ENCODE results near the gene APOL2.
"Not testable (repeated sequence)": the region's sequence is repeated elsewhere in the genome, so short reads cannot be mapped to it uniquely, and the experiment has no call there.

APOL2 gene

GRCh38 chr22:36238373-36239149 is 766 bp downstream of the APOL2 start:
- peak in 1 of 2 donors; percentile 12 for DNase-seq

DNA sequence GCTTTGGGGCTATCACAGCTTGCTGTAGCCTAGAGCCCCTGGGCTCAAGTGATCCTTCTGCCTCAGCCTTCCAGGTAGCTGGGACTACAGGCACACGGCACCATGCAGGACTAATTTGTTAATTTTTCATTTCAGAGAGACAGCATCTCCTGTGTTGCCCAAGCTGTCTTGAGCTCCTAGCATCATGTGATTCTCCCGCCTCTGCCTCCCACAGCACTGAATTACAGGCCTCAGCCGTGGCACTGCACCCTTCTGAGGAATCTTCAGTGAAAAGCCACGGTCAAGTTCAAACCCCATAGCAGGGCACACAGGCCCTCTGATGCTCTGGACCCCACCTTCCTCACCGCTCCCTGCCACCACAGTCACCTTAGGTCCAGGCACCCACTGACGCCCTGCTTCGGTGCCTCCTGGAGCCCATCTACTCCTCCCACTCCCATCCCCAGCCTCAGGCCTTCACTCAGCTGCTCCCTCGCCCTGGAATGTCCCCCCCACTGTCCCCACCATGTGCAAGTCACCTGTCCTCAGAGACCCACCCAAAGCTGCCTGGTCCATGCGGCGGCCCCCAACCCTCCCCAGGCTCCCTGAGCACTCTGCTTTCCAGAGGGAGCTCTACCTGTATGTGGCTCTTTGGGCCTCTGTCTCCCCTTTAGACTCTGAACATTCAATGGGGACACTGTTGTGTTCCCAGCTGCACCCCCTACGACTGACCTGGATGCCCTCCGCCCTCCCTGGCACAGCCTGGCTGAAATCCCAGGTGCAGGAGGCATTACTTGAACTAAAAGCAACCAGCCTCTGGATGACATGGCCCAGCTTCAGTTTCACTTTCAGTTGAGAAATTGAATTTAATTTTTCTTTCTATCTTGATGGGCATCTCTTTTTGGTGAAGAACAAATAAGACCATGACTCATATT is 1.6 kb downstream of the APOL2 start:
- peak in 1 of 2 donors; percentile 31 for DNase-seq

DNA sequence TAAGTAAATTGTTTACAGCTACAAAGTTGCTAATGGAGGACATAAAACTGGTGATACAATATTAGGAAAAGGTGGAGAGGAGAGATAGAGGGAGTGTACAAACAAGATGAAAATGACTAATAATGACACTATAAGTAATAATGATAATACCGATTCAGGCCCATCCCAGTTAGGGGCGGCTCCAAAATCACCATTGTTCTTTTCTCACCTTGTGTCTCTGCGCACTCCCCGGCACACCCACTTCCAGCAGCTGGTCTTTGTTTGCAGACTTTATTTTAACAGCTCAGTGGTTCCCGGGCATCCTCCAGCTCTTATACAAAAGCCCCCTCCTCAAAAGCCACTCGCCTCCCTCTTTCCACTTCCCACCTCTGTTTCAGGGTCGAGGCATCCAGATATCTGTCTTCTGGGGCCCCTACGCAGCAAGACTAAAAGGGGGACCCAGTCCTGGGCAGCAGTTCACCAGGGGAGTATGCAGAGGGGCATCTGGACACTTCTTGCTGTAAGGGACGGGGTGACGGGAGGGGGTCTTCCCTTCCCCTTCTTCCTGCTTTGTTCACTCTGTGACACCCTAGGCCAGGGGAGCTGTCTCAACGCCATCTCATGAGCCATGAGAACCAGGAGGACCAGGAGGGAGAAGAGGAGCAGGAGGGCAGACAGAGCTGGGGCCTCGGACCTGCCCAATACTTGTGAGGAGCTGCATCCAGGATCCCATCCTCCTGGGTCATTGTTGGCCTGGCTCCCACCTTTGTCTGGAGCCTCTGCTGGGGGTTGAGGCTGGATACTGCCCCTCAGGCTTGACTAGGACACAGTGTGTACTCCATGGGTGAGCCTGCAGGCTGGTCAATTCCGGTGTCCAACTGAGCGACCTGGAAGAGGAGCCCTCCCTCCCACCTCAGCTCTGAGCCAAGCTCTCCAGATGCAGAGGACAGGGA is 2.7 kb downstream of the APOL2 start:
- no peak for DNase-seq

GRCh38 chr22:36235585-36235984 is 3.7 kb downstream of the APOL2 start:
- no peak for DNase-seq

DNA sequence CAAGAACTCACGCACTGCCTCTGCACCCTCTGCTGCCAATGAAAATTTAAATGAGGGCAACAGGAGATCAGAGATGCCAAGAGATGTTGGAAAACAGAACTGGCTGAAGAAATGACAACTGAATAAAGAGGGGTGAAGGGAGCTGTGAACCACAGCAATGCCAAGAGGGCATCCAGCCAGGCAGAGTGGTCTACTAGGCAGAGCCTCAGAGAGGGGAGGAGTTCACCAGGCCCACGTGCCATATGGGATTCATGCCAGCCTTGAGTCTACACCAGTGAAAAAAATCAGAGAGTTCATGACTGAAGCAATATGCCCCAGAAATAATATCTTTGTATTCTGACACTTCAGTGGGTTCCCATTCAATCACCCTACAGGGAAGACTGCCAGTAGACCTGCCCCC is 4.4 kb downstream of the APOL2 start:
- no peak for DNase-seq

DNA sequence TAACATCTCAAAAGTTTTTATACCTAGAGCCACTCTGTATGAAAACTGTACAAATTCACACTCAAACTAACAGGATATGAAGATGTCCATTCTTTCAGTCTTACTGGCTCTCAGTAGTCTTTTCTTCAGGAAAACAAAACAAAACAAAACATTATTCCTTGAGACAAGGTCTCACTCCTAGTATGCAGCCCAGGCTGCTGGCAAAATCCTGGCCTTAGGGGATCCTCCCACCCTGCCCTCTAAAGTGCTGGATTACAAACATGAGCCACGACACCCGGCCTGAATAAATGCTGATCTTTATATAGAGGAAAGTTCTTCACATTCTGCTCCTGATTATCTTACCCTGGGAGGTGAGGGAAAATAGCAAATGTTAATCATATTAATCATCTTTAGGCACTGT is 5.1 kb downstream of the APOL2 start:
- no peak for DNase-seq

DNA sequence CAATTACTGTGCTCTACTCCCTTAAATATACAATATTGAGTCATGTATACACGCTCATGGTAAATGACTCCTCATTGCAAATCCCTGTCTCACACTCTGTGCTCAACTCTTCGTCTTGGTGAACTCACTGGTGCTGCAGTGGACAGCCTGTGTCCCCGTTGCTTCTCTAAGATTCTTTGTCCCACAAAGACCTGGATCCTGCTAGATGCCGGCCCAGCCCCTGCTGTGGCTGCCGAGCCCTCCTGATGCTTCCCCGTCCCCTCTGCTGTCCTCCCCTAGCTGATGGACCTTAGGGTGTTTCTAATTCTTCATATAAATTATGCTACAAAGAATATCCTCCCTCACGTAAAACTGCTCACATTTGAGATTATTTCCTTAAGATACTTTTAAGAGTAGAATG is 5.5 kb downstream of the APOL2 start:
- DNase-seq, result no peak

DNA sequence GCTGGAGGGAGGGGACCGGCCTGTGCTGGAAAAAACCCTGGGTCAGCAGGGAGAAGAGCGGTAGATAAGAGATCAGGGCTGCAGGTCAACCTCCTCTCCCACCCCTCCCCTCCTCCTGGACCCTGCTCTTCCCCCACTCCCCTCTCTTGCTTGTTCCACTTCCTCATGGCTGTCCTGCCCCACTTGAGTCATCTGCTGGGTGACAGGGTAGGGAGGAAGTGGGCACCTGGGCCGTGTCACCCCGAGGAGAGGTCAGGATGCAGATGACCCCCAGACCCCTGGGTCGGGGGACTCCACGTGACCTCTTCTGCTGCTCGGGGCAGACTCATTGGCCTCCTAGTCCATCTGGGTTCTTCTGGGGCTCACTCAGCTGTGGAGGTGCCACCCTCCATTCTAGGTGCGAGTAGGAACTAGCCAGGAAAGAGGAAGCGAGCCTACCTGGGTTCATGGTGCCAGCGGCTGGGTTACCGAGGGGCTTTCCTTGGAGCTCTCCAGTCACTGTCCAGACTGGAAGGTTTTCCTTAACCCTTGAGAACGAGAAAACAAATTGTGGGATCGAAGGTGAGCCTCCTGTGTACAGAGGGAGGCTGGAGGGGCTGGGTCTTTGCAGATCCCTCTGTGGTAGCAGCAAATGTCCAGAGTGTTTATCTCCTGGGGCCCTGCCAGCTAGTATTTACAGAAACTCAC is 6.5 kb downstream of the APOL2 start:
- no peak for DNase-seq

- not testable (repeated sequence) for DNase-seq
Observed at GRCh38 chr22:36231051-36231450, 8.3 kb downstream of the APOL2 start.

DNA sequence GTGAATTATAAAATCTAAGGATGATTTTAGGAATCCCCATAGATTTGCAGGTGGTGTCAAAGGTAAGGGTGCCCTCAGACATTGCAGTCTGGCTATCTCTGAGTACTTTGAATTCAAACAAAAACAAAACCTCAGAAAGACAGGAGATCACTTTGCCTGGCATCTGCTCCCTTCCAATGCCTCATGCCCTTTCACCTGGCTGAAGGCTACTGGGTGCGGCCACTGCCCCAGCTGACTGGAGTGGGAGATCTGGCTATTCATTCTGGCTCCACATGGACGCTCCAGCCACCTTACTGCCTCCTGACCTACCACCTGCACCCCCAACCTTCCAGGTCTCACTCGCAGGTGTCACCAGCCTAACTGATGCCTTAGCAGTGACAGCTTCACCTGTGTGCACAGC is 9.7 kb downstream of the APOL2 start:
- not testable (repeated sequence) for DNase-seq

DNA sequence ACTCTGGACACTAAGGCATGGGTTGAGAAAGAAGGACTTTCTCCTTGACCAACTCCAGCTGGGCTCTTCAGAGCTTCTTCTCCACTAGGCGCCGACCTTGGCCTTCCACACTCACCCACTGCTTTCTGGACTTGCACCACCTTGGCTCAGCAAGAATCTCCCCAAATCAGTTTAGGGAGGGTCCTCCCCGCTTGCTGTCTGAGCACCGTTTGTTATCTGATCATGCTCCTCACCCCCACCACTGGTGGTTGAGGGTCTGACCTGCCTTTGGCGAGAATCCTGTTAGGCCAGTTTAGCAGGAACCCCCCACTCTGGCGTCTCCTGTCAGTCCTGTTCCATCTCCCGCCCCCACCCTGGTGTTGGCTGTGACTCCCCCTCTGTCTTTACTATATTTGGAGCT is 10.4 kb downstream of the APOL2 start:
- no peak for DNase-seq

DNA sequence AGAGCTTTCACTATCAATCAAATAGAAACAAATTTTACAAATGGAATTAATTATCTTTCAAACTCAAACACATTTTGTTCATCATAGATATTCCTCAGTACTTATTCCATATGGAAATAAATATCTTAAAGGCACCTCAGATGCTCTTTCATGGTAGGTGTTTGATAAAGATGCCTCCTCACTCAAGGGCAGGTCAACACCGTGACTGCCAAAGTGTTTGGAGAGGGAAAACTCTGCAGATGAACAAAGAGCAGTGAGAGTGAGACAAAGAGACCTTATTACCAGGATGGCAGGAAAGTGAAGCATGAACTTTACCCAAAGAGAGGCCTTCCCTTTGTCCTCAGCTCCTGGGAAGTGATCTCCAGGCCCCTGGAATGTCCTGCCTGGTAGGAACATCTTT is 11.0 kb downstream of the APOL2 start:
- DNase-seq, result not testable (repeated sequence)

DNA sequence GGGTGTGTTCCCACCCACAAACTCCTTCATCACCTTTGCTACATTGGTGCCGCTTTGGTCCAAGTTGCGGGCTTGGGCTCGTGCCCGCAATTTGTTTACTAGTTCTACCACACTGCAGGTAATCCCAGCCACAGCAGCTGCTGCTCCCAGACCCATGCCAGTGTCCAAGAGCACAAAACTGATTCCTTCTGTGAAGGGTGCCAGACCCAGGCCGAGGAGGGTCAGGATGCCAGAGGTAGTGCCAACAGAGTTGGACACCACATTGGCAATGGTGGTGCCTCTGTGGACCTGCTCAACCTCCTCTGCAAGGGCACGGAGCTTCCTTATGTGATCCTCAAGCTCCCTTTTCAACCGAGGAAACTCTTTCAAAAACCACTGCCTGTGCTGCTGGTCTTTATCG is 11.5 kb downstream of the APOL2 start:
- DNase-seq, result no peak

DNA sequence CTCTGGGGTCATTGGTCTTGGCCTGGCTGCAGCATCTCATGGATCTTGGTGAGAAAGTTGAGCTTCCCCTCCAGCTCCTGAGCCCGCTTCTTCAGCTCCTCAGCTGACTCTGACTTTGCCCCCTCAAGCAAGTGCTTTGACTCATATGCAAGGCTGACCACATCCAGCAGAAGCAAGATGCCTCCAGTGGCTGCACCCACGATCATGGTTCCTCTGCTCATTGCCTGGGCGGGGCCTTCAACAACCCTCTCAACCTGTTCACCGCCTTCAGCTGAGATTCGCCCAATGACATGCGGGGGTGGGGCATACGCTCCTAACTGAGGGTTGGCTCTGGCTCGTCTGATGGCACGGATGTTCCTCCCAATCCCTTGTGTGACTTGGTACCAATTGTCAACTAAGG is 11.9 kb downstream of the APOL2 start:
- no peak for DNase-seq

GRCh38 chr22:36226189-36226588 is 13.1 kb downstream of the APOL2 start:
- DNase-seq, result no peak

GRCh38 chr22:36225333-36225922 is 13.9 kb downstream of the APOL2 start:
- DNase-seq, result no peak

- DNase-seq, result no peak
Observed at GRCh38 chr22:36224245-36224644, 15.1 kb downstream of the APOL2 start.

GRCh38 chr22:36223504-36223903 is 15.8 kb downstream of the APOL2 start:
- no peak for DNase-seq

DNA sequence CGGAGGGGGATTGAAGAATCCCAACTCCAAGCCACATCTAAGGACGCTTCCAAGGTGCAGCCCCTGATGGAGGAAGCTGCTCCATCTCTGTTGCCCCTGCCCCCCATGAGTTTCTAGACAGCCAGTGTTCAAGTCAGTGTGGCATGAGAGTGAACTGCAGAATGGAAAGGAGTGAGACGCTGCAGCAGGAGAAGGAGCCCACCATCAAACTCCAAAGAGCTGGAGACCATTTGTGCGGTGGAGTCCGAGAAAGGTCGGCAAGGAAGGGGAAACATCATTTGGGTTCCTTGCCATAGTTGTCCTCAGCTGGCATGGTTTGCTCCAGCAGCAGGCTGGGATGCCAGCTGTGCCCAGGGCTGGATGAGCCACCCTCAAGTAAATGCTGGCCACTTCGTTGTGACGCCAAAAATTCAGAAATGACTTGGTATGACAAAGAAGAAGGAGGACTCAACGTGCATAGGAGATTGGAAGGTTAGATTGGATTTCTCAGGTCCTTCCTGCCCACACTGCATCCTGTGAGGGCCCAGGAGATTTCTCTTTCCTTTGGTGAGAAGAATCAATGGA is 16.4 kb downstream of the APOL2 start:
- no peak for DNase-seq

GRCh38 chr22:36221799-36222751 is 17.3 kb downstream of the APOL2 start:
- peak; percentile 46 to 48 for DNase-seq

Measured in CD4-positive, alpha-beta T cell treated with Interleukin-1 beta for 1 hour (primary cell).